Measurements from ENCODE around the gene ZNF672. TPM values are rescaled to one million over a fixed set of nuclear protein-coding genes. Genes with fewer than 3 reads are reported as not detected.

Gene ZNF672
- total and polyA plus RNA-seq, 2 experiments from 2014 or later, result 10.3 to 39.7 TPM

DNA sequence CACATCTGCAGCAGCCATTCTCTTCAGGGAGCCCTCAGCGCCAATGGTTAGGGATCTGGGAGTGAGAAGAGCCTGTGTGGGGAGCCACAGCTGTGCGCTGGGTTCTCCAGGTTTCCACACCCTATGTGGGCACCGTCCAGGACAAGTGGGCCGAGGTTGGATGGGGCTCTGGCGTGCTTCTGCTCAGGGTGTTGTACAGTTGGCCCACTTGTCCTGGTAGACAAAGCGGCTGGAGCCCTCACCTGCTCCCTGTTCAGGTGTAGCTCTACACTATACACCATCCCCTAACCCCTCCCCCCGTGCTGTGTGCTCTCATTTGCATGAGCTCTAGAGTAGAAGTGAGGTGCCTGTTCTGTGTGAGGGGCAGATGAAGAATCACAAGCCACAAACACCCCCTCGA lies 24.5 kb upstream of the ZNF672 start:
- Histone ChIP-seq H4K20me1 (replicated peaks; ENCODE audit: insufficient read depth) (no peaks in the 10 kb centered on the region; the same call in 1 of the 2 replicates), H3K4me2 (no peak overlapping the region), H3K27ac (ENCODE audit: low read depth) (no peak overlapping the region), H3F3A (replicated peaks; ENCODE audit: low read depth) (no peaks in the 10 kb centered on the region), H3K36me3 (ENCODE audit: insufficient read depth) (peaks cover 6% of the 10 kb centered on the region; the same call in 1 of the 2 replicates), H3K4me1 (ENCODE audit: insufficient read depth) (0 out of 2 replicates have a peak, but pooled peaks cover 5% of the 10 kb centered on the region), H2AFZ (no peak overlapping the region), H3K79me2 (replicated peaks; ENCODE audit: insufficient read depth) (peaks cover 6% of the 10 kb centered on the region; the same call in 1 of the 2 replicates), H3K9me2 (ENCODE audit: insufficient read depth) (no peaks in the 10 kb centered on the region), H3K4me3 (no peak overlapping the region), H3K27me3 (ENCODE audit: insufficient read depth) (no peaks in the 10 kb centered on the region)
- Mint-ChIP-seq H3K9me3 (no peaks in the 10 kb centered on the region; the same call in 2 of the 3 replicates), H3K36me3 (ENCODE audit: low read depth) (peaks cover 54% of the 10 kb centered on the region), H3K27me3 (ENCODE audit: insufficient read depth, low read depth, poor library complexity) (peaks cover 7% of the 10 kb centered on the region), H3K4me1 (peaks cover 17% of the 10 kb centered on the region), H3K4me3 (no peak overlapping the region), H3K27ac (no peak overlapping the region)
- DNase-seq (ENCODE audit: low spot score) (no peak), ATAC-seq (no peak)
- TF ChIP-seq ZNF331 (CRISPR knock-in tag; IDR thresholded peaks at IDR 0.05; ENCODE audit: low read depth) (no peak), NANOG (IDR thresholded peaks at IDR 0.05; ENCODE audit: borderline replicate concordance) (no peak), JUNB (IDR thresholded peaks at IDR 0.05; ENCODE audit: unreplicated experiment) (no peak), EZH2 (IDR thresholded peaks at IDR 0.05; ENCODE audit: low read depth, unreplicated experiment) (no peak), ETS1 (IDR thresholded peaks at IDR 0.05) (no peak), ZNF114 (CRISPR knock-in tag; IDR thresholded peaks at IDR 0.05) (no peak), EZH2phosphoT487 (IDR thresholded peaks at IDR 0.05; ENCODE audit: unreplicated experiment) (no peak), CREB1 (CRISPR knock-in tag; IDR thresholded peaks at IDR 0.05; ENCODE audit: low read depth) (no peak), ZNF462 (CRISPR knock-in tag; IDR thresholded peaks at IDR 0.05) (no peak)
- TF ChIP-seq, protein P1, sequence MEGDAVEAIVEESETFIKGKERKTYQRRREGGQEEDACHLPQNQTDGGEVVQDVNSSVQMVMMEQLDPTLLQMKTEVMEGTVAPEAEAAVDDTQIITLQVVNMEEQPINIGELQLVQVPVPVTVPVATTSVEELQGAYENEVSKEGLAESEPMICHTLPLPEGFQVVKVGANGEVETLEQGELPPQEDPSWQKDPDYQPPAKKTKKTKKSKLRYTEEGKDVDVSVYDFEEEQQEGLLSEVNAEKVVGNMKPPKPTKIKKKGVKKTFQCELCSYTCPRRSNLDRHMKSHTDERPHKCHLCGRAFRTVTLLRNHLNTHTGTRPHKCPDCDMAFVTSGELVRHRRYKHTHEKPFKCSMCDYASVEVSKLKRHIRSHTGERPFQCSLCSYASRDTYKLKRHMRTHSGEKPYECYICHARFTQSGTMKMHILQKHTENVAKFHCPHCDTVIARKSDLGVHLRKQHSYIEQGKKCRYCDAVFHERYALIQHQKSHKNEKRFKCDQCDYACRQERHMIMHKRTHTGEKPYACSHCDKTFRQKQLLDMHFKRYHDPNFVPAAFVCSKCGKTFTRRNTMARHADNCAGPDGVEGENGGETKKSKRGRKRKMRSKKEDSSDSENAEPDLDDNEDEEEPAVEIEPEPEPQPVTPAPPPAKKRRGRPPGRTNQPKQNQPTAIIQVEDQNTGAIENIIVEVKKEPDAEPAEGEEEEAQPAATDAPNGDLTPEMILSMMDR (conservative IDR thresholded peaks at IDR 0.05; ENCODE audit: low read depth in 2 of 2), result no peak
